ENCODE results near the gene TICAM1.

TICAM1 gene

GRCh38 chr19:4772566-4772965, 58.9 kb downstream of the TICAM1 start:
- DNase-seq (ENCODE audit: low read depth in 3 of 3): no peak

DNA sequence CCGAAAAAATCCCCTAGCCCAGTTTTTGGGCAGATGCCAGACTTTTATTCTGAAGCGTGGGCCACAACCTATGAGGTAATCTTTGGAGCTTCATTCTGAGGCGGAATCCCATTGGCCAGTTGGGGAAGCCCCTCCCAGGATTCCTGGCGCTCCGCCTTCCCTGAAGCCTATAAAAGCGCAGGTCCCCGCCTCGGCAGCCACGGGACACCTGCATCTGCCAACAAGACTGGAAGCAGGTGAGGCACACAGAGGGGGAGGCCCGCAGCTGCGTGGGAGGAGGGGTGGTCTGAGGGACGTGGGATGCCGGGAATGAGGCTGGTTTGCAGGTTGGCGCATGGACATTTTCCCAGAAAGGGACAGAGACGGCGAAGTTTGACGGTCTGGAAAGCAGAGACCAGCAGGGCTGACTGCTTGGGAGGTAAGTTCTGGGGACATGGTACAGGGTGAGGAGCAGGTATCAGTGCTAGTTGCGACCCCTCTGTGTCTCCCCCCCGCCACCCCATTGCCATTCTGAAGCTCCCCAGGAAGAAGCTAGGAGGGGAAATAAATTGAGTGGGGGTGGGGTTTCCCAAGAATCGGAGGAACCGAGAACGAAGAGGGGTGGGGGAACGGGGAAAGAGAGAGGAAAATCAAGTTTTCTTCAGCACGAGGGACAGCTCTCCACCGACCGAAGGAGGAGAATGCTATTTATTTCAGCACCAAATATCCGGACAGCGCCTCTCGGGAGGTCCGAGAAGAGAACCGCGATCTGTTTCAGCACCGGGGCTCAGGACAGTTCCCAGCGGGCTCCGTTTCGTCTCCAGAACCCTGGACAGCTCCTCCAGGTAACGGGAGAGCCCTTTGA, 62.4 kb downstream of the TICAM1 start:
- DNase-seq (ENCODE audit: low read depth in 3 of 3): peak; percentile 64 to 76 (median 68)

Measured in stimulated activated CD4-positive, alpha-beta T cell treated with anti-CD3 and anti-CD28 coated beads, TNF-alpha, amount 100 ng/mL, for 48 hours (primary cell).